Measurements from ENCODE around the gene PRKAG1. TPM values are rescaled to one million over a fixed set of nuclear protein-coding genes. Genes with fewer than 3 reads are reported as not detected.

PRKAG1 gene
- total RNA-seq, 1 donor from 2014 or later: 58.2 TPM

DNA sequence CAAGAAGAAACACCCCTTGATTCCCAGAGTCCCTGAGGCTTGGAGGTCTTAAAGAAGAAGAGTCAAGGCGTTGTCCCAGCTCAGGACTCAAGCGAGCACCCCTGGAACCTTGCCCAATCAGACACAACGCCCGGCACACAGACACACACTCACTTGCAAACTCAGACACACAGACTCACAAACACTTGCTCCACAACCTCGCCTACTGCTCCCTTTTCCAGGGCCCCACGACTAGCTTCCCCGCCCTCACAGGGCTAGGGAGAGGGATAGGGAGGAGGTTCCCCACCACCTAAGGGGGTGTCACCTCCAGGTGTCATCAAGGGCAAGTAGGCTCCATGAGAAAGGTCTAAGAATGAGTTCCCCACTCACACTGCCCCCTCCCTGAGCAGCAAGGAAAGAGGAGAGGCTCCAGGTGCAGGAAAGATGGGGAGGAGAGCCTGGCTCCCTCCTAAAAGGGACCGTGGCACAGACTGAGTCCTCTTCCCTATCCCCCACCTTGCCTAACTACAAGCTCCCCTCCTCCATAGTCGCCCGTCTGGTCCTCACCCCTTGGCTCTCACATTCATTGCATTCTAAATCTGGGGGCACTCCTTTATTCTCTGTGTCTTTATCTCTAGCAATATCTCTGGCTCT, 47.8 kb downstream of the PRKAG1 start:
- Mint-ChIP-seq H3K4me3 (ENCODE audit: unreplicated experiment) (peak overlapping the region; percentile 73), H3K4me1 (ENCODE audit: low read depth, unreplicated experiment) (peaks cover 3% of the 10 kb centered on the region), H3K27me3 (ENCODE audit: unreplicated experiment) (peaks cover 27% of the 10 kb centered on the region), H3K27ac (ENCODE audit: unreplicated experiment) (no peak overlapping the region), H3K36me3 (ENCODE audit: unreplicated experiment) (no peaks in the 10 kb centered on the region), H3K9me3 (ENCODE audit: unreplicated experiment) (peaks cover 5% of the 10 kb centered on the region)
- TF ChIP-seq, protein P1, sequence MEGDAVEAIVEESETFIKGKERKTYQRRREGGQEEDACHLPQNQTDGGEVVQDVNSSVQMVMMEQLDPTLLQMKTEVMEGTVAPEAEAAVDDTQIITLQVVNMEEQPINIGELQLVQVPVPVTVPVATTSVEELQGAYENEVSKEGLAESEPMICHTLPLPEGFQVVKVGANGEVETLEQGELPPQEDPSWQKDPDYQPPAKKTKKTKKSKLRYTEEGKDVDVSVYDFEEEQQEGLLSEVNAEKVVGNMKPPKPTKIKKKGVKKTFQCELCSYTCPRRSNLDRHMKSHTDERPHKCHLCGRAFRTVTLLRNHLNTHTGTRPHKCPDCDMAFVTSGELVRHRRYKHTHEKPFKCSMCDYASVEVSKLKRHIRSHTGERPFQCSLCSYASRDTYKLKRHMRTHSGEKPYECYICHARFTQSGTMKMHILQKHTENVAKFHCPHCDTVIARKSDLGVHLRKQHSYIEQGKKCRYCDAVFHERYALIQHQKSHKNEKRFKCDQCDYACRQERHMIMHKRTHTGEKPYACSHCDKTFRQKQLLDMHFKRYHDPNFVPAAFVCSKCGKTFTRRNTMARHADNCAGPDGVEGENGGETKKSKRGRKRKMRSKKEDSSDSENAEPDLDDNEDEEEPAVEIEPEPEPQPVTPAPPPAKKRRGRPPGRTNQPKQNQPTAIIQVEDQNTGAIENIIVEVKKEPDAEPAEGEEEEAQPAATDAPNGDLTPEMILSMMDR (IDR thresholded peaks at IDR 0.05; ENCODE audit: partially characterized antibody, unreplicated experiment): no peak
- no peak for DNase-seq

DNA sequence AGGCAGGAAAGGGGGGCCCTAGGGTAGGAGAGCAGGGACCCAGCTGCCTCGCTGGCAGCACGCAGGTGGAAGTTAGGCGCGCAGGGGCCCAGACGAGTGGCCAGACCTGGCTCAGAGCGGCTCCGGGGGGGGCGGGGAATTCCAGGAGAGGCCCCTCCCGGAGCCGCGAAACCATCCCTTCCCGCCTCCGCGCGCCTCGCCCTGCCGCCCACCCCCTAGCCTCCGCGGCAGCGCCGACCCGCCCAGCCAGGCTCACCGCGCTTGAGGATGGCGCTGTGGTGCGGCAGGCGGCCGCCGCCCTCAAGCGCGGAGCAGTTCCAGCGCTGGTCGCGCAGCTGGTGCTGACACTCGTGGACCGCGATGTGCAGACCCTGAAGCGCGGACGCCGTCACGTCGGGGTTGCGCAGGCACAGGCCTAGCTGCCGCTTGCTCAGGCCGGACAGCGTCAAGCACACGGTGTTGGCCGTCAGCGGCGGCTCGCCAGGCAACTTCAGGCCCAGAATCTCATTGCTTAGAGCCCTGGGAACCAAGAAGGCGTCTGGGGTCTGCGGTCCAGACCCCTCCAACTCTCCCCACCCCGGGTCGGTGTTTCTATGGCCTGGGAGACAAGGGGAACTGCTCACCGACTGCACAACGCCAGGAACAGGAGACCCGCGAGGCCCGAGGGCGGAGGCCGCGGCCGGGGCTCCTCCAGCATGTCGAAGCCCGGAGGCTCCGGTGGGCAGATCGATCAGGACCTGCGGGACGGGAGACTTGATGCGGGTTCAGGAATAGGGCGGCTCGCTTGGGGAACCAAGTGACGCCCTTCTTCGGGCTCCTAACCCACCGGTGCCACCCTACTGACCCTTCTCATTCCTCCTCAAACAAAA, 48.5 kb downstream of the PRKAG1 start:
- peak; percentile 65 for DNase-seq
- H3K4me1 Mint-ChIP-seq (ENCODE audit: low read depth, unreplicated experiment): peaks cover 3% of the 10 kb centered on the region
- H3K4me3 Mint-ChIP-seq (ENCODE audit: unreplicated experiment): no peak overlapping the region
- peaks cover 22% of the 10 kb centered on the region for H3K27me3 Mint-ChIP-seq (ENCODE audit: unreplicated experiment)
- H3K36me3 Mint-ChIP-seq (ENCODE audit: unreplicated experiment): no peaks in the 10 kb centered on the region
- TF ChIP-seq, protein P1 (IDR thresholded peaks at IDR 0.05; ENCODE audit: partially characterized antibody, unreplicated experiment): no peak
- no peak overlapping the region for H3K27ac Mint-ChIP-seq (ENCODE audit: unreplicated experiment)
- peaks cover 3% of the 10 kb centered on the region for H3K9me3 Mint-ChIP-seq (ENCODE audit: unreplicated experiment)

DNA sequence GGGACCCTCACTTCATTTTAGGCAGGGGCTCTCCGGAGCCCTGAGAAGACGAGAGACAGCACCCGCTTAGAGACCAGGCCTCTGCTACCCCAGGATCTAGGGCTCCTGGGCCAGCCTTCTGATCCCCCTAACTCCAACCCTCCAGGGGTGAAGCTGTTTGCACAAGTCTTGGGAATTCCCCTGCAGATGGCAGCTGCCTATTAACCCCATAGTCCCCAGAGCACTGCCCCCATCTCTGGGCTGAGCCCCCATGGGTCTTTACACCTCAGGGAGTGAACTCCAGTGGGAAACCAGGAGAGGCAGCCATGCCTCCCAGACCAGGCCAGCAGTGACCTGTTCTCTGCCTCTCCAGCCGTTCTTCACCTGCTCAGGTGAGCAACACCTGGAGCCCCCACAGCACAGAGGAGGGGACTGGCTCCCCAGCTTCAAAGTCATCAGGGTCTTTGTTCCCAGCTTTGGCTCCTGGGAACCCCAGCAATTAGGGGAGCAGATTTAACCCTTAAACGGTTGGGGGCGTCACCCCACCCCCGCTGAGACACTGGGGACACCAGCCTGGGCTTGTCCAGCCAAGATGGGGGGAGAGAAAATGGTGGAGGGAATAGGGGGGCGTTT, 49.3 kb downstream of the PRKAG1 start:
- TF ChIP-seq, protein P1 (IDR thresholded peaks at IDR 0.05; ENCODE audit: partially characterized antibody, unreplicated experiment): no peak
- no peak for DNase-seq
- H3K27me3 Mint-ChIP-seq (ENCODE audit: unreplicated experiment): peaks cover 19% of the 10 kb centered on the region
- H3K27ac Mint-ChIP-seq (ENCODE audit: unreplicated experiment): no peak overlapping the region
- no peaks in the 10 kb centered on the region for H3K36me3 Mint-ChIP-seq (ENCODE audit: unreplicated experiment)
- H3K4me1 Mint-ChIP-seq (ENCODE audit: low read depth, unreplicated experiment): peaks cover 3% of the 10 kb centered on the region
- H3K4me3 Mint-ChIP-seq (ENCODE audit: unreplicated experiment): no peak overlapping the region
- peaks cover 3% of the 10 kb centered on the region for H3K9me3 Mint-ChIP-seq (ENCODE audit: unreplicated experiment)

DNA sequence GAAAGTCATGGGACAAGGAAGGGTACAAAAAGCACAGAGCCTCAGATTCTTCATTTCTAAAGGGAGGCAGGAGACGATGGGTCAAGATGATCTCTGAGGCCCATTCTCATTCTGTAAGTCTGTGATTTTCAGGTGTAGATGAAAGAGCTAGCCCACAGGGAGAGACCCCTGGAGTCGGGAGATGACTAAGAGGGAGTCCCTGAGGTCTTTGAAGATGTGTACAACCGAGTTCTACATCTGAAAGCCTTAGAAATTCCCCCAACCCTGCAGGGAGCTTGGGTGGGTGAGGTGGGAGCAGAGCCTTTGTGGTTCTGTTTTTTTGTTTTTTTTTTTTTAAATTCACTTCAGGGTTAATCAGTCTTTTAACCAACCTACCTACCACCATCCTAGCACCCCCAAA, 50.1 kb downstream of the PRKAG1 start:
- H3K9me3 Mint-ChIP-seq (ENCODE audit: unreplicated experiment): peaks cover 3% of the 10 kb centered on the region
- peaks cover 19% of the 10 kb centered on the region for H3K27me3 Mint-ChIP-seq (ENCODE audit: unreplicated experiment)
- H3K4me3 Mint-ChIP-seq (ENCODE audit: unreplicated experiment): no peak overlapping the region
- H3K27ac Mint-ChIP-seq (ENCODE audit: unreplicated experiment): no peak overlapping the region
- TF ChIP-seq, protein P1 (IDR thresholded peaks at IDR 0.05; ENCODE audit: partially characterized antibody, unreplicated experiment): no peak
- peaks cover 3% of the 10 kb centered on the region for H3K4me1 Mint-ChIP-seq (ENCODE audit: low read depth, unreplicated experiment)
- H3K36me3 Mint-ChIP-seq (ENCODE audit: unreplicated experiment): no peaks in the 10 kb centered on the region
- no peak for DNase-seq

Measured in glutamatergic neuron (in vitro differentiated cells).